Measurements from ENCODE around the gene FECH. TPM values are rescaled to one million over a fixed set of nuclear protein-coding genes. Genes with fewer than 3 reads are reported as not detected.
"Not testable (repeated sequence)": the region's sequence is repeated elsewhere in the genome, so short reads cannot be mapped to it uniquely, and the experiment has no call there.

FECH gene
- total RNA-seq, 2 donors from 2014 or later = 24.2 to 32.6 TPM

- no peak overlapping the region for H3K4me3 Mint-ChIP-seq
- H3K4me1 Mint-ChIP-seq (ENCODE audit: low read depth) = no peaks in the 10 kb centered on the region
- no peaks in the 10 kb centered on the region for H3K27me3 Mint-ChIP-seq (ENCODE audit: low read depth)
- H3K9me3 Mint-ChIP-seq = no peaks in the 10 kb centered on the region
- H3K27ac Mint-ChIP-seq = no peak overlapping the region
- ATAC-seq (replicated peaks in 1 of 2) = no peak
- DNase-seq = no peak
- H3K36me3 Mint-ChIP-seq (ENCODE audit: insufficient read depth in 2 of 2) = no peaks in the 10 kb centered on the region
Measured at GRCh38 chr18:57539702-57540101, 46.8 kb downstream of the FECH start.

- Mint-ChIP-seq H3K36me3 (ENCODE audit: insufficient read depth in 2 of 2) (no peaks in the 10 kb centered on the region), H3K27ac (no peak overlapping the region), H3K4me1 (ENCODE audit: low read depth) (no peaks in the 10 kb centered on the region), H3K27me3 (ENCODE audit: low read depth) (no peaks in the 10 kb centered on the region), H3K4me3 (no peak overlapping the region), H3K9me3 (no peaks in the 10 kb centered on the region)
- DNase-seq (no peak), ATAC-seq (replicated peaks in 1 of 2) (no peak)
Measured at GRCh38 chr18:57538614-57539013, 47.9 kb downstream of the FECH start.

GRCh38 chr18:57534511-57534909 lies 52.0 kb downstream of the FECH start:
- Mint-ChIP-seq H3K4me3 (no peak overlapping the region), H3K27ac (no peak overlapping the region)
- no peak for DNase-seq

GRCh38 chr18:57533868-57534510 lies 52.5 kb downstream of the FECH start:
- Mint-ChIP-seq H3K36me3 (ENCODE audit: insufficient read depth in 2 of 2) (no peaks in the 10 kb centered on the region), H3K9me3 (no peaks in the 10 kb centered on the region), H3K27ac (no peak overlapping the region), H3K4me1 (ENCODE audit: low read depth) (no peaks in the 10 kb centered on the region), H3K27me3 (ENCODE audit: low read depth) (no peaks in the 10 kb centered on the region), H3K4me3 (no peak overlapping the region)
- DNase-seq (no peak), ATAC-seq (replicated peaks in 1 of 2) (no peak)

More at GRCh38 chr18:57534511-57534909, 52.0 kb downstream of the FECH start:
- ATAC-seq (replicated peaks in 1 of 2) = no peak
- Mint-ChIP-seq H3K27me3 (ENCODE audit: low read depth) (no peaks in the 10 kb centered on the region), H3K9me3 (no peaks in the 10 kb centered on the region), H3K4me1 (ENCODE audit: low read depth) (no peaks in the 10 kb centered on the region), H3K36me3 (ENCODE audit: insufficient read depth in 2 of 2) (no peaks in the 10 kb centered on the region)

- DNase-seq (no peak), ATAC-seq (replicated peaks in 1 of 2) (no peak)
- Mint-ChIP-seq H3K9me3 (no peaks in the 10 kb centered on the region), H3K4me1 (ENCODE audit: low read depth) (no peaks in the 10 kb centered on the region), H3K4me3 (no peak overlapping the region), H3K27me3 (ENCODE audit: low read depth) (no peaks in the 10 kb centered on the region), H3K27ac (no peak overlapping the region), H3K36me3 (ENCODE audit: insufficient read depth in 2 of 2) (no peaks in the 10 kb centered on the region)
Measured at GRCh38 chr18:57533006-57533867, 53.3 kb downstream of the FECH start.

GRCh38 chr18:57529151-57529550 lies 57.4 kb downstream of the FECH start:
- Mint-ChIP-seq H3K27ac (no peak overlapping the region), H3K4me3 (no peak overlapping the region), H3K9me3 (no peaks in the 10 kb centered on the region), H3K27me3 (ENCODE audit: low read depth) (no peaks in the 10 kb centered on the region), H3K4me1 (ENCODE audit: low read depth) (no peaks in the 10 kb centered on the region), H3K36me3 (ENCODE audit: insufficient read depth in 2 of 2) (no peaks in the 10 kb centered on the region)
- DNase-seq = no peak
- no peak for ATAC-seq (replicated peaks in 1 of 2)

GRCh38 chr18:57527556-57528229 lies 58.8 kb downstream of the FECH start:
- Mint-ChIP-seq H3K4me3 (no peak overlapping the region), H3K4me1 (ENCODE audit: low read depth) (no peaks in the 10 kb centered on the region), H3K27me3 (ENCODE audit: low read depth) (no peaks in the 10 kb centered on the region), H3K27ac (no peak overlapping the region), H3K9me3 (no peaks in the 10 kb centered on the region), H3K36me3 (ENCODE audit: insufficient read depth in 2 of 2) (no peaks in the 10 kb centered on the region)
- no peak for DNase-seq
- ATAC-seq (replicated peaks in 1 of 2) = no peak

- no peaks in the 10 kb centered on the region for H3K4me1 Mint-ChIP-seq (ENCODE audit: low read depth)
- H3K9me3 Mint-ChIP-seq = no peaks in the 10 kb centered on the region
- no peak for ATAC-seq (replicated peaks in 1 of 2)
- peaks cover 11% of the 10 kb centered on the region for H3K27me3 Mint-ChIP-seq (ENCODE audit: low read depth)
- H3K4me3 Mint-ChIP-seq = no peak overlapping the region
- no peak for DNase-seq
- no peak overlapping the region for H3K27ac Mint-ChIP-seq
- H3K36me3 Mint-ChIP-seq (ENCODE audit: insufficient read depth in 2 of 2) = no peaks in the 10 kb centered on the region
Measured at GRCh38 chr18:57523171-57523956, 63.1 kb downstream of the FECH start.

- ATAC-seq (replicated peaks in 1 of 2); H3K9me3 Mint-ChIP-seq; DNase-seq; H3K36me3 Mint-ChIP-seq (ENCODE audit: insufficient read depth in 2 of 2); H3K4me3 Mint-ChIP-seq; H3K27ac Mint-ChIP-seq; H3K4me1 Mint-ChIP-seq (ENCODE audit: low read depth): not testable (repeated sequence)
- peaks cover 11% of the 10 kb centered on the region for H3K27me3 Mint-ChIP-seq (ENCODE audit: low read depth)
Measured at GRCh38 chr18:57522348-57522747, 64.2 kb downstream of the FECH start.

GRCh38 chr18:57519668-57520424 lies 66.7 kb downstream of the FECH start:
- Mint-ChIP-seq H3K4me3 (no peak overlapping the region), H3K4me1 (ENCODE audit: low read depth) (no peaks in the 10 kb centered on the region), H3K27me3 (ENCODE audit: low read depth) (peaks cover 11% of the 10 kb centered on the region), H3K27ac (no peak overlapping the region), H3K36me3 (ENCODE audit: insufficient read depth in 2 of 2) (no peaks in the 10 kb centered on the region), H3K9me3 (no peaks in the 10 kb centered on the region)
- no peak for DNase-seq
- no peak for ATAC-seq (replicated peaks in 1 of 2)

GRCh38 chr18:57518533-57518932 lies 68.0 kb downstream of the FECH start:
- no peaks in the 10 kb centered on the region for H3K9me3 Mint-ChIP-seq
- no peak for ATAC-seq (replicated peaks in 1 of 2)
- H3K27me3 Mint-ChIP-seq (ENCODE audit: low read depth) = peaks cover 11% of the 10 kb centered on the region
- H3K36me3 Mint-ChIP-seq (ENCODE audit: insufficient read depth in 2 of 2) = no peaks in the 10 kb centered on the region
- no peaks in the 10 kb centered on the region for H3K4me1 Mint-ChIP-seq (ENCODE audit: low read depth)
- no peak overlapping the region for H3K27ac Mint-ChIP-seq
- H3K4me3 Mint-ChIP-seq = no peak overlapping the region
- DNase-seq = no peak

- Mint-ChIP-seq H3K27me3 (ENCODE audit: low read depth) (peaks cover 11% of the 10 kb centered on the region), H3K9me3 (no peaks in the 10 kb centered on the region), H3K36me3 (ENCODE audit: insufficient read depth in 2 of 2) (no peaks in the 10 kb centered on the region), H3K27ac (no peak overlapping the region), H3K4me1 (ENCODE audit: low read depth) (no peaks in the 10 kb centered on the region), H3K4me3 (no peak overlapping the region)
- DNase-seq = no peak
- ATAC-seq (replicated peaks in 1 of 2) = no peak
Measured at GRCh38 chr18:57516056-57516455, 70.4 kb downstream of the FECH start.
